Measurements from ENCODE around the gene CC2D1A.

The CC2D1A gene

DNA sequence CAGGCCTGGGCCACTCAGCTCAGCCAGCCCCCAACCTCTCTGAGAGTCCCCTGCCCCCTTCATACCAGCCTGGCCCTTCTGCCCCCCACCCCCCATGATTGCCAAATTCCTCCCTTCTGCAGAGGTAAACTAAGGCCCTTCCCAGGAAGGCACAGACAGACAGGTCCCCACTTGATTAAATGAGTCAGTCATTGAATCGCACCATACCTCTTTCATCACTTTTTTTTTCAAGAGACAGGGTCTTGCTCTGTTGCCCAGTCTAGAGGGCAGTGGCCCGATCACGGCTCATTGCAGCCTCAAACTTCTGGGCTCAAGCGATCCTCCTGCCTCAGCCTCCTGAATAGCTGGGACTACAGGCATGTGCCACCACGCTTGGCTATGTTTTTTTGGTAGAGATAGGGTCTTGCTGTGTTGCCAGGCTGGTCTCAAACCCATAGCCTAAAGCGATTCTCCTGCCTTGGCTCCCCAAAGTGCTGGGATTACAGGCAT is 26.2 kb downstream of the CC2D1A start:
- no peak for DNase-seq
- Histone ChIP-seq H3K4me3 (ENCODE audit: insufficient read depth, low read depth, low read length, poor library complexity, severe bottlenecking) (no peak overlapping the region), H3K27me3 (replicated peaks; ENCODE audit: control insufficient read depth, insufficient read depth, low read length, poor library complexity, severe bottlenecking) (no peaks in the 10 kb centered on the region), H3K36me3 (ENCODE audit: control insufficient read depth, insufficient read depth, low read length) (peaks cover 6% of the 10 kb centered on the region), H3K4me1 (ENCODE audit: control insufficient read depth, insufficient read depth, low read length, poor library complexity, severe bottlenecking) (no peaks in the 10 kb centered on the region), H3K27ac (ENCODE audit: insufficient read depth, low read length, poor library complexity, severe bottlenecking) (no peak overlapping the region), H3K9me3 (ENCODE audit: control insufficient read depth, low read length) (no peaks in the 10 kb centered on the region)

DNA sequence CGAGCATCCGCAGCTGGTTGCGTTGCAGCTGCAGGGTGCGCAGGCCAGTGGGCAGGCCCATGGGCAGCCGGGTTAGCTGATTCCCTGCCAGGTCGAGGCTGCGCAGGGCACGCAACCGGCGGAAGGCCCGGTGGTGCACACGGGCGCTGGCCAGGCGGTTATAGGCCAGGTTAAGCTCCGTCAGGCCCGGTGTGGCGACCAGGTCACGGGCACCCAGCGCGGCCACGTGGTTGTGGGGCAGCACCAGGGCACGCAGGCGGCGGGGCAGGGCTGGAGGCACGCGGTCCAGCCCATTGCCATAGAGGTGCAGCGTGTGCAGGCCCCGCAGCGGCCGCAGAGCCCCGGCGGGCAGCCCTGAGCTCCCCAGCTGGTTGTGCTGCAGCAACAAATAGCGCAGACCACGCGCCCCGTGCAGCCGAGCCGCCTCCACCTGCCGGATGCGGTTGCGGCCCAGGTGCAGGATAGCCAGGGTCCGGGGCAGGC is 27.0 kb downstream of the CC2D1A start:
- Histone ChIP-seq H3K27ac (ENCODE audit: insufficient read depth, low read length, poor library complexity, severe bottlenecking) (no peak overlapping the region), H3K4me1 (ENCODE audit: control insufficient read depth, insufficient read depth, low read length, poor library complexity, severe bottlenecking) (no peaks in the 10 kb centered on the region), H3K36me3 (ENCODE audit: control insufficient read depth, insufficient read depth, low read length) (peaks cover 5% of the 10 kb centered on the region), H3K27me3 (replicated peaks; ENCODE audit: control insufficient read depth, insufficient read depth, low read length, poor library complexity, severe bottlenecking) (no peaks in the 10 kb centered on the region), H3K4me3 (ENCODE audit: insufficient read depth, low read depth, low read length, poor library complexity, severe bottlenecking) (no peak overlapping the region), H3K9me3 (ENCODE audit: control insufficient read depth, low read length) (no peaks in the 10 kb centered on the region)
- DNase-seq = no peak

DNA sequence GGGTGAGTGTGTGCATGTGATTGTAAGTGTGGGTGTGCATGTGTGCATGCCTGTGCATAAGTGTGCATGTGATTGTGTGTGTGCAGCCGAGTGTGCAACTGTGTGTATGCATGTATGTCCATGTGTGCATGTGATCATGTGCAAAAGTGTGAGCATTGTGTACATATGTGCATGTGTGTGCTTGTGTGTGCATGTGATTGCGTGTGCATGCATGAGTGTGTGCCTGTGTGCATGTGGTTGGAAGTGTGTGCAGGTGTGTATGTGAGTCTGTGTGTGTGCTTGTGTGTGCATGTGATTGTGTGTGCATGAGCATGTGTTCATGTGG is 28.7 kb downstream of the CC2D1A start:
- no peaks in the 10 kb centered on the region for H3K36me3 ChIP-seq (ENCODE audit: control insufficient read depth, insufficient read depth, low read length)
- no peaks in the 10 kb centered on the region for H3K9me3 ChIP-seq (ENCODE audit: control insufficient read depth, low read length)
- no peak overlapping the region for H3K4me3 ChIP-seq (ENCODE audit: insufficient read depth, low read depth, low read length, poor library complexity, severe bottlenecking)
- no peak overlapping the region for H3K27ac ChIP-seq (ENCODE audit: insufficient read depth, low read length, poor library complexity, severe bottlenecking)
- no peaks in the 10 kb centered on the region for H3K4me1 ChIP-seq (ENCODE audit: control insufficient read depth, insufficient read depth, low read length, poor library complexity, severe bottlenecking)
- no peak for DNase-seq
- no peaks in the 10 kb centered on the region for H3K27me3 ChIP-seq (replicated peaks; ENCODE audit: control insufficient read depth, insufficient read depth, low read length, poor library complexity, severe bottlenecking)

DNA sequence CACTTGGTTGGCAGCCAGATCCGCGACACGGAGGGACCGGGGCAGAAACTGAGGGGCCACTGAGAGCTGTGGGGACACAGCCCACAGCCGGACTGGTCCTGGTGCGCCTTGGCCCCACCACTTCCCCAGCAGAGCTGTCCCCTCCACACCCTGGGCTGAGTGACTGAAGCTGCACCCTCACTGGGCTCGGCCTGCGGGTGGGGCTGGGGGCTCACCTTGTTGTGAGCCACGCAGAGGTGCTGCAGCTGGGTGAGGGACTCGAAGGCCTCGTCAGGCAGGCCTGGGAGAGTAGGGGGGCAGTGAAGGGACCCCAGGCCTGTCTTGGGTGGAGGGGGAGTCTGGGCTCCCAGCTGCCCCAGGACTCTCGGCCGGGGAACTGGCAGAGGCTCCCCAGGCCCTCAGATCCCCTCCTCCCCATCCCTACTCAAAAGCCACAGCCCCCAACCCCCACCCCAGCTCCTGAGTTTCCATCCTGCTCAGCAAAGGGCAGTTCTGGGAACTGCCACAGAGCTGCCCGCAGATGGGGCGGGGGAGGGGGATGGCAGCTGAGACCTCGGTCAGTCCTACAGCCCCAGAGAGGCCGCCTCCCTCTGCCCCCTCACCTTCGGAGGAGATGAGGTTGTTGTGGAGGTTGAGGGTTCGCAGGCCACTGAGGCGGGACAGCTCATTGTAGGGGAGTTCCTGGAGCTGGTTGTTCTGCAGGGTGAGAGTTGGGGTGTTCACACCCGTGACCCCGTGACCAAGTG is 29.9 kb downstream of the CC2D1A start:
- no peak overlapping the region for H3K27ac ChIP-seq (ENCODE audit: insufficient read depth, low read length, poor library complexity, severe bottlenecking)
- no peaks in the 10 kb centered on the region for H3K36me3 ChIP-seq (ENCODE audit: control insufficient read depth, insufficient read depth, low read length)

DNA sequence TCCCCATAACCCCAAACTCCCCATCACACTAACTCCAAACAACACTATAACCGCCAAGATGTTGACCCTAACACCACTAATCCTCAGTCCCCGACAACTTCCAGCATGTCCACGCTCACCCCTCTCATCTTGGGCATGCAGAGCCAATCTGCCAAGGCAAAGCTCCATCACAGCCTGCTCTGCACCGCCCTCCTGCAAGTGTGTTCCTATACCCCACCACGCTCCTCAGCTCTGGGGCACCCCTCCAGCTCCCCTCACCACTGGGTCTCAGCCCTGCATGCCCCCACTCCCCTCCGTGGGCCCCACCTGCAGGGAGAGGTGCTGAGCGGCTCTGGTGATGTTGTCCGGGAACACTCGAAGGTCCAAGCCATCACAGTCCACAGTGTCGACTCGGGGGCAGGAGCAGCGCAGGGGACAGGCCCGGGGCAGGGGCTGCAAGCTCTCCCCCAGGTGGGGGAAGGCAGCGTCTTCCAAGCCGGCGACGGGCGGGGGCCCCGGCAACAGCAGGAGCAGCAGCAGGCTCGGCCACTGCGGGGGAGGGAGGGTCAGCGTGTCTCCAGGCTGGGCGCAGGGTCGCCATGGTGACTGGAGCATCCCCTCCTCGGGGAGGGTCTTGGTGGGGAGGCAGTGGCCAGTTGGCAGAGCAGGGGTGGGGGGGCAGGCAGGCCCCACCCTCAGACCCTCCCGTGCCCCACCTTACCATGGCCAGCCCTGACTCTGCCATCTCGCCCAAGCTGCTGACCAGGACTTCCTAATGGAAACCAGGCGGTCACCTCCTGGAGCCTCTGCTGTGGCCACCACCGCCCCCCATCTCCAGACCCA is 31.7 kb downstream of the CC2D1A start:
- Histone ChIP-seq H3K27ac (ENCODE audit: insufficient read depth, low read length, poor library complexity, severe bottlenecking) (no peak overlapping the region), H3K4me1 (ENCODE audit: control insufficient read depth, insufficient read depth, low read length, poor library complexity, severe bottlenecking) (no peaks in the 10 kb centered on the region), H3K4me3 (ENCODE audit: insufficient read depth, low read depth, low read length, poor library complexity, severe bottlenecking) (no peak overlapping the region), H3K9me3 (ENCODE audit: control insufficient read depth, low read length) (no peaks in the 10 kb centered on the region), H3K27me3 (replicated peaks; ENCODE audit: control insufficient read depth, insufficient read depth, low read length, poor library complexity, severe bottlenecking) (no peaks in the 10 kb centered on the region), H3K36me3 (ENCODE audit: control insufficient read depth, insufficient read depth, low read length) (no peaks in the 10 kb centered on the region)
- DNase-seq = no peak

More for the DNA sequence above, 29.9 kb downstream of the CC2D1A start:
- H3K4me1 ChIP-seq (ENCODE audit: control insufficient read depth, insufficient read depth, low read length, poor library complexity, severe bottlenecking) = no peaks in the 10 kb centered on the region
- DNase-seq = no peak
- H3K27me3 ChIP-seq (replicated peaks; ENCODE audit: control insufficient read depth, insufficient read depth, low read length, poor library complexity, severe bottlenecking) = no peaks in the 10 kb centered on the region
- no peak overlapping the region for H3K4me3 ChIP-seq (ENCODE audit: insufficient read depth, low read depth, low read length, poor library complexity, severe bottlenecking)
- no peaks in the 10 kb centered on the region for H3K9me3 ChIP-seq (ENCODE audit: control insufficient read depth, low read length)

DNA sequence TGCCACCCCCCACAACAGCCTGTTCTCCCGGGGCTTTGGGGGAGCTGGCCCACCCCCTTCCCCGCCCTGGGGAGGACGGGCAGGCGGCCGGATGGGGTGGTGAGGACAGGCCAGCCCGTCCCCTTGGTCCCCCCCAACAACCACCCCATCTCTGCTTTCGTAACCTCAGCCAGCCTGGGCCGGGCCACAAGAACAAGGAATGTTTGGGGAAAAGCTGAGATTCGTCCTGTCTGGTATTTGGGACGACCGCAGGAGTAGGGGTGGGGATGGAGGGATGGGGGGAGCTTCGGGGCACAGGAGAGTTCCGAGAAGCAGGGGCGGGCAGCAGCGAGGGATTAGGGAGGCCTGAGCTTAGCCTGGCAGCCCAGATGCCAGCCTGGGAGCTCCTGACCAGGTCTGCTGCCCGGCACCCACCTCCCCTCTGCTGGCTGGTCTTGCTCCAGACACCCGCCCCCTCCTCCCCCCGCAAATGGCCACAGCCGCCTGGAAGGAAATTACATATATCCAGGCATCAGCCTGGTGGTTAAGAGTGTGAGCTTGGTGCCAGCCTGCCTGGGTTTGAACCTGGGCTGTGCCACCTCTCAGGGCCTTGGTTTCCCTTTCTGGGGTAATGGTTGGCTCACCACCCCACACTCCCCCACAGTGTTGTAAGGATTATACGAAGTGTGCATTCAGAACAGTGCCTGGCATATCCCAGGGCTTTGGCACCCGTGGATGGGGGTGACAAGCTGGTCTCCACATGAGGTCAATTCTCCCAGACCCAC is 32.5 kb downstream of the CC2D1A start, which contains the start of gene PODNL1:
PODNL1 (minus strand) TSS at position 117 of the 764 bp plus-strand sequence. CDS start 236 bp downstream, outside the sequence.
- Histone ChIP-seq H3K27ac (ENCODE audit: insufficient read depth, low read length, poor library complexity, severe bottlenecking) (no peak within 1 kb of the TSS), H3K4me1 (ENCODE audit: control insufficient read depth, insufficient read depth, low read length, poor library complexity, severe bottlenecking) (no peaks in the 10 kb centered on the region), H3K9me3 (ENCODE audit: control insufficient read depth, low read length) (no peaks in the 10 kb centered on the region), H3K36me3 (ENCODE audit: control insufficient read depth, insufficient read depth, low read length) (no peaks in the 10 kb centered on the region), H3K4me3 (ENCODE audit: insufficient read depth, low read depth, low read length, poor library complexity, severe bottlenecking) (no peak within 1 kb of the TSS), H3K27me3 (replicated peaks; ENCODE audit: control insufficient read depth, insufficient read depth, low read length, poor library complexity, severe bottlenecking) (no peaks in the 10 kb centered on the region)
- no peak for DNase-seq

DNA sequence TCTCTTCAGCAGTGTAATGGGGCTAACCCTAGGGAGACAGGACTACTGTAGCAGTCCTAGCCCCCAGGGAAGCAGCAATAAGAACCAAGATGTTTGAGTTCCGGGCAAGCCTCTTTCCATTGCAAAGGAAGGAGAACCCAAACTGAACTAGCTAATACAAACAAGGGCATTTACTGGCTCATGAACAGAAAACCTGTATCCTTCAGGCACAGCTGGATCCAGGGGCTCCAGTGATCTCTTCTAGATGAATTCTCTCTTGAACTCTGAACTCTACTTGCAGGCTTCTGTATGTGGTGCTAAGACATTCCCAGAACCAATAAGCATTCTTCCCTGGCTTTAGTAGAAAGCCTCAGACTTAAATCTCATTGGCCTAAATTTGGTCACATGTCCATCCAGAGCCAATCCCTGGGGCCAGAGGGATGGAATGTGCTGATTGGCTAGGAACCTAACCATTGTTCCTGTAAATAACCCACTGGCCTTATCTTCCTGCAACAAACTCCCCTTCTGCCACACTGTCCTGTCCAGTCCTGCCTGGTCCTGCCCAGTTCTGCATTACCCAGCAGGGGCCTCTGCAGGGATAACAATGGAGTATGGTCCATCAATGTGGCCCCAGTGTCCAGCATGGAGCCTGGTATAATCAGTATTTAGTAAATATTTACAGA is 36.2 kb downstream of the CC2D1A start:
- no peaks in the 10 kb centered on the region for H3K9me3 ChIP-seq (ENCODE audit: control insufficient read depth, low read length)
- H3K4me1 ChIP-seq (ENCODE audit: control insufficient read depth, insufficient read depth, low read length, poor library complexity, severe bottlenecking) = no peaks in the 10 kb centered on the region
- no peaks in the 10 kb centered on the region for H3K36me3 ChIP-seq (ENCODE audit: control insufficient read depth, insufficient read depth, low read length)
- no peak for DNase-seq
- H3K27me3 ChIP-seq (replicated peaks; ENCODE audit: control insufficient read depth, insufficient read depth, low read length, poor library complexity, severe bottlenecking) = no peaks in the 10 kb centered on the region
- H3K27ac ChIP-seq (ENCODE audit: insufficient read depth, low read length, poor library complexity, severe bottlenecking) = no peak overlapping the region
- no peak overlapping the region for H3K4me3 ChIP-seq (ENCODE audit: insufficient read depth, low read depth, low read length, poor library complexity, severe bottlenecking)

DNA sequence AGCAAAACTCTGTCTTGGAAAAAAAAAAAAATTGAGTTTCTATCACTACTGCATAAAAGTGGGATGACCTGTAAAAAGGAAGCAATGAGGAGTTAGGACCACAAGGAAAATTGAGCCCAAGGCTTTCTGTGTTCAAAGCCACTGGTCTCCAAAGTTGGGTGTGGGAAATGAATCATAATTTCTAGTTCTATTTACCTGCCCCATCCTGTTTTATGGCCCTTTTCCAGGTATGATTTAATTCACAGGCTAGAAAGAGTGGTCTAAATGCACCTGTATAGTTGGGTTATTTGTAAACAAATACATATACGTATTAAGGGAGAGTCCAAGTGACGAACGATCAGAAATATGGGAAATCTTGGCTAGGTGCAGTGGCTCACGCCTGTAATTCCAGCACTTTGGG is 40.4 kb downstream of the CC2D1A start:
- Histone ChIP-seq H3K4me1 (ENCODE audit: control insufficient read depth, insufficient read depth, low read length, poor library complexity, severe bottlenecking) (no peaks in the 10 kb centered on the region), H3K9me3 (ENCODE audit: control insufficient read depth, low read length) (no peaks in the 10 kb centered on the region), H3K27me3 (replicated peaks; ENCODE audit: control insufficient read depth, insufficient read depth, low read length, poor library complexity, severe bottlenecking) (no peaks in the 10 kb centered on the region), H3K27ac (ENCODE audit: insufficient read depth, low read length, poor library complexity, severe bottlenecking) (no peak overlapping the region), H3K4me3 (ENCODE audit: insufficient read depth, low read depth, low read length, poor library complexity, severe bottlenecking) (no peak overlapping the region), H3K36me3 (ENCODE audit: control insufficient read depth, insufficient read depth, low read length) (no peaks in the 10 kb centered on the region)
- DNase-seq = no peak

DNA sequence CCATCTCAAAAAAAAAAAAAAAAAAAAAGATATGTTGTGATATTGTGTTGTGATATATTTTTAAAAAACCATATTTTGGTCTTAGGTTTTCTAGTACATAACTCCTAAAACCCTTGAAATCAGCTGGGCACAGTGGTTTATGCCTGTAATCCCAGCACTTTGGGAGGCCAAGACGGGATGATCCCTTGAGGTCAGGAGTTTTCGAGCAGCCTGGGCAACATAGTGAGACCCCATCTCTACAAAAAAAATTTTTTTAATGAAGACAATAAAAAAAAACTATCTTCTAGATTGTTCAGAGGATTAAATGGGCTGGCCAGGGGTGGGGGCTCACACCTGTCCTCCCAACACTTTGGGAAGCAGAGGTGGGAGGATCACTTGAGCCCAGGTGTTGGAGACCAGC is 45.0 kb downstream of the CC2D1A start:
- H3K4me3 ChIP-seq (ENCODE audit: insufficient read depth, low read depth, low read length, poor library complexity, severe bottlenecking) = no peak overlapping the region
- peaks cover 11% of the 10 kb centered on the region for H3K36me3 ChIP-seq (ENCODE audit: control insufficient read depth, insufficient read depth, low read length)
- H3K9me3 ChIP-seq (ENCODE audit: control insufficient read depth, low read length) = no peaks in the 10 kb centered on the region
- H3K27me3 ChIP-seq (replicated peaks; ENCODE audit: control insufficient read depth, insufficient read depth, low read length, poor library complexity, severe bottlenecking) = no peaks in the 10 kb centered on the region
- peaks cover 13% of the 10 kb centered on the region for H3K4me1 ChIP-seq (ENCODE audit: control insufficient read depth, insufficient read depth, low read length, poor library complexity, severe bottlenecking)
- DNase-seq = no peak
- no peak overlapping the region for H3K27ac ChIP-seq (ENCODE audit: insufficient read depth, low read length, poor library complexity, severe bottlenecking)

All from effector memory CD4-positive, alpha-beta T cell (primary cell).